Measurements from ENCODE around the gene MARCHF6. TPM values are rescaled to one million over a fixed set of nuclear protein-coding genes. Genes with fewer than 3 reads are reported as not detected.

The MARCHF6 gene
- total and polyA plus RNA-seq, 2 experiments from 2014 or later, result 56.4 to 97.5 TPM

DNA sequence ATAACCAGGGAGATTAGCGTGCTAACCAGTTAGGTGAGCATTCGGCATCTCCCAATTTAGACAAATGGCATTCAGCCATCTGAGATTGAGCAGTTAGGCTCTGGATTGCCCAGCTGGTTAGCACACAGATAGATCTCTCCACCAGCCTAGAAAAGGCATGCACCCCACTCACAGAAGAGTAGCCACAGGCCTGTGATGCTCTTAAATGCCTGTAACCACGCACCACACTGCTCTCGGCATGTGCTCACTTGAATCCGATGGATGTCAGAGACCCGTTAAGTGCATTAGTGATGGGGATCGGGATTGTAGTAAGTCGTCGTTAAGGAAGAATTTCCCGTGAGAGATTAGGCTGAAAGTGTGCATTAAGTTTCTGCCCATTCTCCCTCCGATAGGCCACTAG, 23.0 kb downstream of the MARCHF6 start:
- 76 to 82% methylated on average over 11 of the region's 11 CpGs for WGBS, 2 experiments (ENCODE audit: low coverage in 1 of 2, low lambda C conversion rate in 2 of 2, missing lambda C conversion rate in 2 of 2)
- peaks cover 14% of the 10 kb centered on the region for H3K36me3 ChIP-seq (ENCODE audit: low read depth)
- peaks cover 100% of the 10 kb centered on the region for H3K79me2 ChIP-seq (ENCODE audit: insufficient read depth)
- H3K4me2 ChIP-seq (ENCODE audit: unreplicated experiment), result no peak overlapping the region
- no peaks in the 10 kb centered on the region for H3K27me3 ChIP-seq (replicated peaks; ENCODE audit: insufficient read depth)
- no peak for DNase-seq
- no peaks in the 10 kb centered on the region for H3F3A ChIP-seq (ENCODE audit: insufficient read depth)
- peaks cover 28% of the 10 kb centered on the region; the same call in 1 of the 2 replicates for H4K20me1 ChIP-seq (ENCODE audit: insufficient read depth)
- no peak overlapping the region for H3K4me3 ChIP-seq
- no peak overlapping the region for H3K27ac ChIP-seq
- H3K4me1 ChIP-seq (ENCODE audit: insufficient read depth), result peaks cover 19% of the 10 kb centered on the region
- in situ Hi-C loops (cut with MboI), result no loop called here
- no peaks in the 10 kb centered on the region for H3K9me3 ChIP-seq (ENCODE audit: low read depth)
- TF ChIP-seq EZH2 (IDR thresholded peaks at IDR 0.05; ENCODE audit: insufficient read depth, poor library complexity, severe bottlenecking) (no peak), EZH2phosphoT487 (IDR thresholded peaks at IDR 0.05; ENCODE audit: insufficient read depth, low read depth) (no peak)
- H3K9me2 ChIP-seq (ENCODE audit: insufficient read depth), result no peaks in the 10 kb centered on the region
- H2AFZ ChIP-seq, result no peak overlapping the region
- no peak overlapping the region for H3K9ac ChIP-seq

DNA sequence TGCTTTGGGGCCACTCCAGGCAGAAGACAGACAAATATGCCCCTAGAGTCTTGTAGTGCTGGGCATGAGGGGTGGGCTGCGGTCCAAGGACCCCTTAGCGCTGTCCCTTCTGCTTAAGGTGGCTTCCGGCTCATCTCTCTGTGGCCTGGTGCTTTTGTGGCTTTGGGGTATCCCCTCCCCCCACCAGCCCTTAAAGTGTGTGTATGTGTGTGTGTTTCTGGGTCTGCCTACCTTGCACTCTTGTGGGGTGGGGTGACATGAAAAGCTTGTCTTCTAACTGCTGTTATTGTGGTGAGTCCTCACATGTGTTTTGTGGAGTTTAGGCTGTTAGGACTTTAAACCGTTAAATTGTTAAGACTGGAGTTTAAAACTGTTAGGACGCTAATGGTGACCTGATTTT, 23.6 kb downstream of the MARCHF6 start:
- Histone ChIP-seq H3K27ac (0 out of 2 replicates have a peak overlapping the region, but pooled peaks have one; percentile 0), H3K4me3 (no peak overlapping the region), H3K9ac (no peak overlapping the region), H3K4me2 (ENCODE audit: unreplicated experiment) (no peak overlapping the region), H3K9me3 (ENCODE audit: low read depth) (no peaks in the 10 kb centered on the region), H3K79me2 (ENCODE audit: insufficient read depth) (peaks cover 100% of the 10 kb centered on the region), H3F3A (ENCODE audit: insufficient read depth) (no peaks in the 10 kb centered on the region), H3K9me2 (ENCODE audit: insufficient read depth) (no peaks in the 10 kb centered on the region), H3K4me1 (ENCODE audit: insufficient read depth) (peaks cover 19% of the 10 kb centered on the region), H2AFZ (no peak overlapping the region), H3K36me3 (ENCODE audit: low read depth) (peaks cover 19% of the 10 kb centered on the region), H4K20me1 (ENCODE audit: insufficient read depth) (peaks cover 28% of the 10 kb centered on the region; the same call in 1 of the 2 replicates), H3K27me3 (replicated peaks; ENCODE audit: insufficient read depth) (no peaks in the 10 kb centered on the region)
- in situ Hi-C loops (cut with MboI), result no loop called here
- TF ChIP-seq EZH2 (IDR thresholded peaks at IDR 0.05; ENCODE audit: insufficient read depth, poor library complexity, severe bottlenecking) (no peak), EZH2phosphoT487 (IDR thresholded peaks at IDR 0.05; ENCODE audit: insufficient read depth, low read depth) (no peak)
- DNase-seq, result no peak
- WGBS, 2 experiments (ENCODE audit: low coverage in 1 of 2, low lambda C conversion rate in 2 of 2, missing lambda C conversion rate in 2 of 2), result 53 to 56% methylated on average over 5 of the region's 5 CpGs

DNA sequence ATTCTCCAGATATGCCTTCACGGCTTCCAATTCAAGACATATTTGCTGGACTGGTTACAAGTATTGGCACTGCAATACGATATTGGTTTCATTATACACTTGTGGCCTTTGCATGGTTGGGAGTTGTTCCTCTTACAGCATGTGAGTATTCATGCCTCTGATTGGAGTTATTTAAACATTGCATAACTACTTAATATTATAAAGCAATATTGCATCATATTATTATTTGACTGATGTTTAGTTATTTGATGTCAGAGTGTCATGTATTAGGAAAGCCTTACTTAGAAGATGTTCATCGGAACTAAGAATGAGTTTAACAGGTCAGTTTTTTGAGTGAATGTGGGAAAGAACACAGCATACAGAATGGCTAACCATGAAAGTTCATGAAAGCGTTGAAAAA, 28.3 kb downstream of the MARCHF6 start:
- no peaks in the 10 kb centered on the region for H3F3A ChIP-seq (ENCODE audit: insufficient read depth)
- WGBS, 2 experiments (ENCODE audit: low coverage in 1 of 2, low lambda C conversion rate in 2 of 2, missing lambda C conversion rate in 2 of 2), result 79 to 81% methylated on average over 4 of the region's 4 CpGs
- H3K27ac ChIP-seq, result no peak overlapping the region
- peaks cover 35% of the 10 kb centered on the region for H3K36me3 ChIP-seq (ENCODE audit: low read depth)
- peaks cover 100% of the 10 kb centered on the region for H3K79me2 ChIP-seq (ENCODE audit: insufficient read depth)
- H2AFZ ChIP-seq, result no peak overlapping the region
- H3K4me2 ChIP-seq (ENCODE audit: unreplicated experiment), result no peak overlapping the region
- H3K9me3 ChIP-seq (ENCODE audit: low read depth), result no peaks in the 10 kb centered on the region
- DNase-seq, result no peak
- peaks cover 9% of the 10 kb centered on the region for H3K4me1 ChIP-seq (ENCODE audit: insufficient read depth)
- H3K9me2 ChIP-seq (ENCODE audit: insufficient read depth), result no peaks in the 10 kb centered on the region
- no peaks in the 10 kb centered on the region for H3K27me3 ChIP-seq (replicated peaks; ENCODE audit: insufficient read depth)
- H3K4me3 ChIP-seq, result no peak overlapping the region
- no peak for TF ChIP-seq EZH2phosphoT487 (IDR thresholded peaks at IDR 0.05; ENCODE audit: insufficient read depth, low read depth)
- TF ChIP-seq EZH2 (IDR thresholded peaks at IDR 0.05; ENCODE audit: insufficient read depth, poor library complexity, severe bottlenecking), result no peak
- H3K9ac ChIP-seq, result no peak overlapping the region
- H4K20me1 ChIP-seq (ENCODE audit: insufficient read depth), result 0 out of 2 replicates have a peak, but pooled peaks cover 2% of the 10 kb centered on the region
- in situ Hi-C loops (cut with MboI), result no loop called here

DNA sequence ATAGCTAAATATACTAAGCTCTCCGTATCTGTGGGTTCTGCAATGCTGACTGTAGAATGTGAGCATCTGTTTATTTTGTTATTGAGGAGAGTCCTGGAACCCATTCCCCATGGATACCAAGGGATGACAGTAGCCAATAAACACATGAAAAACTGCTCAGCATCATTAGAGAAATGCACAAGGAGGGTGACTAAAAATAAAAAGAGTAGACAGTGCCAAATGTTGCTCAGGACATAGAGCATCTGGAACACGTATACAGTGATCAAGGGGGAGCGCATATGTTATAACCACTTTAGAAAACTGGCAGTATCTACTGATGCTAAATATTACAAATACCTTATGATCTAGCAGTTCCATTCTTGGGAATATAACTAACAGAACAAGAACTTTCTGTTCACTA, 31.0 kb downstream of the MARCHF6 start:
- H3K4me2 ChIP-seq (ENCODE audit: unreplicated experiment), result no peak overlapping the region
- H3K9me2 ChIP-seq (ENCODE audit: insufficient read depth), result no peaks in the 10 kb centered on the region
- H3K36me3 ChIP-seq (ENCODE audit: low read depth), result peaks cover 38% of the 10 kb centered on the region
- WGBS, 2 experiments (ENCODE audit: low coverage in 1 of 2, low lambda C conversion rate in 2 of 2, missing lambda C conversion rate in 2 of 2), result 97 to 100% methylated on average over 3 of the region's 3 CpGs
- no peak overlapping the region for H3K9ac ChIP-seq
- peaks cover 9% of the 10 kb centered on the region for H3K4me1 ChIP-seq (ENCODE audit: insufficient read depth)
- no peak overlapping the region for H3K4me3 ChIP-seq
- in situ Hi-C loops (cut with MboI), result no loop called here
- H3K27ac ChIP-seq, result no peak overlapping the region
- H3F3A ChIP-seq (ENCODE audit: insufficient read depth), result no peaks in the 10 kb centered on the region
- H2AFZ ChIP-seq, result no peak overlapping the region
- TF ChIP-seq EZH2 (IDR thresholded peaks at IDR 0.05; ENCODE audit: insufficient read depth, poor library complexity, severe bottlenecking) (no peak), EZH2phosphoT487 (IDR thresholded peaks at IDR 0.05; ENCODE audit: insufficient read depth, low read depth) (no peak)
- no peaks in the 10 kb centered on the region for H4K20me1 ChIP-seq (ENCODE audit: insufficient read depth)
- no peaks in the 10 kb centered on the region for H3K27me3 ChIP-seq (replicated peaks; ENCODE audit: insufficient read depth)
- no peak for DNase-seq
- H3K9me3 ChIP-seq (ENCODE audit: low read depth), result no peaks in the 10 kb centered on the region
- peaks cover 100% of the 10 kb centered on the region for H3K79me2 ChIP-seq (ENCODE audit: insufficient read depth)

DNA sequence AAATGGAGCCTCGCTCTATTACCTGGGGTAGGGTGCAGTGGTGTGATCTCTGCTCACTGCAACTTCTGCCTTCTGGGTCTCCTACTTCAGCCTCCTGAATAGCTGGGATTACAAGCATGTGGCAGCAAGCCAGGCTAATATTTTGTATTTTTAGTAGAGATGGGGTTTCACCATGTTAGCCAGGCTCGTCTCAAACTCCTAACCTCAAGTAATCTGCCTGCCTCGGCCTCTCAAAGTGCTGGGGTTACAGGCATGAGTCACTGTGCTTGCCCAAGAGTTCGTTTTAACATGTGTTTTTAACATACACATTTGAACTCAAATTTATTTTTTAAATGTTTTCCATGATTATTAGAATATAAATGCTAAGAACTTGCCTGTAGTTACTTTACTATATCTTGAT, 34.2 kb downstream of the MARCHF6 start:
- H2AFZ ChIP-seq, result no peak overlapping the region
- H3K9ac ChIP-seq, result no peak overlapping the region
- no peaks in the 10 kb centered on the region for H3K9me3 ChIP-seq (ENCODE audit: low read depth)
- no peaks in the 10 kb centered on the region for H3K27me3 ChIP-seq (replicated peaks; ENCODE audit: insufficient read depth)
- H3K27ac ChIP-seq, result 0 out of 2 replicates have a peak overlapping the region, but pooled peaks have one; percentile 4
- peaks cover 89% of the 10 kb centered on the region for H3K79me2 ChIP-seq (ENCODE audit: insufficient read depth)
- in situ Hi-C loops (cut with MboI), result no loop called here
- H3K4me3 ChIP-seq, result no peak overlapping the region
- no peak overlapping the region for H3K4me2 ChIP-seq (ENCODE audit: unreplicated experiment)
- no peaks in the 10 kb centered on the region for H3K9me2 ChIP-seq (ENCODE audit: insufficient read depth)
- H3F3A ChIP-seq (ENCODE audit: insufficient read depth), result peaks cover 14% of the 10 kb centered on the region
- WGBS, 2 experiments (ENCODE audit: low coverage in 1 of 2, low lambda C conversion rate in 2 of 2, missing lambda C conversion rate in 2 of 2), result 44 to 53% methylated on average over 4 of the region's 4 CpGs
- peak; percentile 59 for DNase-seq
- peaks cover 51% of the 10 kb centered on the region for H3K36me3 ChIP-seq (ENCODE audit: low read depth)
- peaks cover 9% of the 10 kb centered on the region for H3K4me1 ChIP-seq (ENCODE audit: insufficient read depth)
- H4K20me1 ChIP-seq (ENCODE audit: insufficient read depth), result no peaks in the 10 kb centered on the region
- TF ChIP-seq EZH2phosphoT487 (IDR thresholded peaks at IDR 0.05; ENCODE audit: insufficient read depth, low read depth) (no peak), EZH2 (IDR thresholded peaks at IDR 0.05; ENCODE audit: insufficient read depth, poor library complexity, severe bottlenecking) (no peak)
